Measurements from ENCODE around the gene EPS15.

- TF ChIP-seq POLR2A (IDR thresholded peaks at IDR 0.05; ENCODE audit: low read length) (no peak), GATA1 (IDR thresholded peaks at IDR 0.05; ENCODE audit: low read depth, low read length) (no peak)
Observed at GRCh38 chr1:51385776-51386175, 133.3 kb downstream of the EPS15 start.
